Measurements from ENCODE around the gene FRYL.

GRCh38 chr4:48635310-48635709, 144.8 kb downstream of the FRYL start:
- TF ChIP-seq POLR2A (IDR thresholded peaks at IDR 0.05) (no peak), CTCF (IDR thresholded peaks at IDR 0.05) (no peak)

Data from right lobe of liver (tissue), 4 donors.